Fibroblast of lung (primary cell): ENCODE data around the gene DLK2. TPM values are rescaled to one million over a fixed set of nuclear protein-coding genes. Genes with fewer than 3 reads are reported as not detected.
"Not testable (repeated sequence)": the region's sequence is repeated elsewhere in the genome, so short reads cannot be mapped to it uniquely, and the experiment has no call there.

Experiments used
- DNase-seq, 2 donors: peaks; one replicate each; pipeline versions ENCODE4 v3.0.0 to v3.0.0-alpha.2; 2010; ENCODE audit warnings: low read depth in 2 of 2
- H2AFZ ChIP-seq: 2 replicates; pipeline ENCODE4 v1.5.1; 2012; ENCODE audit warnings: low read length, control low read depth, inconsistent platforms
- H3K27ac ChIP-seq: 2 replicates; pipeline ENCODE4 v1.5.1; 2011; ENCODE audit warnings: low read length, control low read depth; ENCODE audit not compliant: insufficient read depth
- H3K27me3 ChIP-seq: 2 replicates; pipeline ENCODE4 v1.5.1; 2011; ENCODE audit warnings: mild to moderate bottlenecking, low read length; ENCODE audit not compliant: control insufficient read depth, insufficient read depth
- H3K36me3 ChIP-seq: 2 replicates; pipeline ENCODE4 v1.5.1; 2011; ENCODE audit warnings: low read length; ENCODE audit not compliant: control insufficient read depth, insufficient read depth
- H3K4me1 ChIP-seq: 2 replicates; pipeline ENCODE4 v1.5.1; 2011; ENCODE audit warnings: low read length; ENCODE audit not compliant: control insufficient read depth, insufficient read depth; ENCODE audit errors: extremely low read depth
- H3K4me2 ChIP-seq: 2 replicates; pipeline ENCODE4 v1.5.1; 2011; ENCODE audit warnings: low read length, control low read depth; ENCODE audit not compliant: insufficient read depth; ENCODE audit errors: extremely low read depth
- H3K4me3 ChIP-seq, 4 experiments: fragments of 200-600 bp in 1 of 4; sonication (generic) in 1 of 4; replicated peaks in 1 of 4; 2 replicates each; pipeline ENCODE4 v1.5.1; 2011 to 2016; ENCODE audit warnings: low read length in 4 of 4, low read depth in 3 of 4, mild to moderate bottlenecking in 3 of 4, control low read depth in 2 of 4, inconsistent platforms in 1 of 4, mixed read lengths in 1 of 4; ENCODE audit not compliant: insufficient read depth in 1 of 4; ENCODE audit errors: control extremely low read depth in 1 of 4
- H3K79me2 ChIP-seq: 2 replicates; pipeline ENCODE4 v1.5.1; 2012; ENCODE audit warnings: mild to moderate bottlenecking, low read length, inconsistent platforms; ENCODE audit not compliant: control insufficient read depth, insufficient read depth
- H3K9ac ChIP-seq: 2 replicates; pipeline ENCODE4 v1.5.1; 2011; ENCODE audit warnings: mild to moderate bottlenecking, low read length, control low read depth; ENCODE audit not compliant: insufficient read depth
- H3K9me3 ChIP-seq: 2 replicates; pipeline ENCODE4 v1.5.1; 2012; ENCODE audit warnings: low read depth, low read length; ENCODE audit not compliant: control insufficient read depth, insufficient read depth
- H4K20me1 ChIP-seq: 2 replicates; pipeline ENCODE4 v1.5.1; 2011; ENCODE audit warnings: low read length; ENCODE audit not compliant: control insufficient read depth, insufficient read depth; ENCODE audit errors: extremely low read depth
- EZH2 ChIP-seq: IDR thresholded peaks from 2 replicates; pipeline ENCODE4 v1.5.1; 2012; ENCODE audit warnings: low read length, control low read depth, mild to moderate bottlenecking; ENCODE audit errors: missing control alignments
- polyA plus RNA-seq, 2 donors: library from polyadenylated mRNA; depleted of rRNA in 1 of 2; stranded (reverse) in 1 of 2; unstranded in 1 of 2; fragments of >200 nt; gene quantifications; 2 replicates each; pipeline ENCODE4 v1.2.1, GENCODE V29; 2011 to 2012; ENCODE audit warnings: missing spikeins in 1 of 2
- total RNA-seq: library from RNA; depleted of rRNA; stranded (reverse); fragments of >200 nt; gene quantifications from 2 replicates; pipeline ENCODE4 v1.2.1, GENCODE V29; 2014
- TF ChIP-seq, protein P1 (sequence below), 2 donors: IDR thresholded peaks in 1 of 2; conservative IDR thresholded peaks in 1 of 2; 1 replicate in 1 of 2; 2 replicates in 1 of 2; pipeline ENCODE4 v1.5.1; 2011 to 2012; ENCODE audit warnings: low read length in 2 of 2, control low read depth in 1 of 2, inconsistent platforms in 1 of 2, low read depth in 1 of 2, mild to moderate bottlenecking in 1 of 2

The DLK2 gene
- total and polyA plus RNA-seq, 2 donors (not counting 1 experiment from before 2014, with no cell fraction given): 0.17 to 0.23 TPM

DNA sequence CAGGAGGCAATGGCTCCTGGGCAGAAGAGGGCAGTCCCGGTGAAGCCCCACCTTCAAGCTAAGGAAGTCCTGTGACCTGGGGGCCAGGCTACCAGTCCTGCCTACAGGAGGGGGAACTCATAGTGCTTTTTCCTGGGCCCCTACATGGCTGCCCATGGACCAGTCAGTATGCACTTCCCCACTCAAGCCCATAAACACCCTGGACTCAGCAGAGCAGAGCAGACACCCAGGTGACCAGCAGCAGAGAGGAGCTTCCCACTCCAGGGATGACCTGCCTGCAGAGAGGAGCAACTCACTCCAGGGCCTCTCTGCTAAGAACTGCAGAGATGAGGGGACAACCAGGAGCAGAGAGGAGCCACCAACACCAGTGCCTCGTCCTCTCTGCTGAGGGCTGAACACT lies 42.3 kb downstream of the DLK2 start:
- Histone ChIP-seq H3K27me3 (peaks cover 12% of the 10 kb centered on the region), H3K9ac (no peak overlapping the region), H3K9me3 (no peaks in the 10 kb centered on the region), H4K20me1 (no peaks in the 10 kb centered on the region), H3K4me2 (no peak overlapping the region), H3K4me1 (no peaks in the 10 kb centered on the region), H2AFZ (no peak overlapping the region), H3K27ac (no peak overlapping the region), H3K4me3 (no peak overlapping the region), H3K36me3 (no peaks in the 10 kb centered on the region), H3K79me2 (no peaks in the 10 kb centered on the region)
- TF ChIP-seq EZH2: no peak
- TF ChIP-seq, protein P1, sequence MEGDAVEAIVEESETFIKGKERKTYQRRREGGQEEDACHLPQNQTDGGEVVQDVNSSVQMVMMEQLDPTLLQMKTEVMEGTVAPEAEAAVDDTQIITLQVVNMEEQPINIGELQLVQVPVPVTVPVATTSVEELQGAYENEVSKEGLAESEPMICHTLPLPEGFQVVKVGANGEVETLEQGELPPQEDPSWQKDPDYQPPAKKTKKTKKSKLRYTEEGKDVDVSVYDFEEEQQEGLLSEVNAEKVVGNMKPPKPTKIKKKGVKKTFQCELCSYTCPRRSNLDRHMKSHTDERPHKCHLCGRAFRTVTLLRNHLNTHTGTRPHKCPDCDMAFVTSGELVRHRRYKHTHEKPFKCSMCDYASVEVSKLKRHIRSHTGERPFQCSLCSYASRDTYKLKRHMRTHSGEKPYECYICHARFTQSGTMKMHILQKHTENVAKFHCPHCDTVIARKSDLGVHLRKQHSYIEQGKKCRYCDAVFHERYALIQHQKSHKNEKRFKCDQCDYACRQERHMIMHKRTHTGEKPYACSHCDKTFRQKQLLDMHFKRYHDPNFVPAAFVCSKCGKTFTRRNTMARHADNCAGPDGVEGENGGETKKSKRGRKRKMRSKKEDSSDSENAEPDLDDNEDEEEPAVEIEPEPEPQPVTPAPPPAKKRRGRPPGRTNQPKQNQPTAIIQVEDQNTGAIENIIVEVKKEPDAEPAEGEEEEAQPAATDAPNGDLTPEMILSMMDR (conservative IDR thresholded peaks at IDR 0.05 in 1 of 2, IDR thresholded peaks at IDR 0.05 in 1 of 2; ENCODE audit: low read depth in 1 of 2, low read length in 2 of 2): no peak
- no peak for DNase-seq

DNA sequence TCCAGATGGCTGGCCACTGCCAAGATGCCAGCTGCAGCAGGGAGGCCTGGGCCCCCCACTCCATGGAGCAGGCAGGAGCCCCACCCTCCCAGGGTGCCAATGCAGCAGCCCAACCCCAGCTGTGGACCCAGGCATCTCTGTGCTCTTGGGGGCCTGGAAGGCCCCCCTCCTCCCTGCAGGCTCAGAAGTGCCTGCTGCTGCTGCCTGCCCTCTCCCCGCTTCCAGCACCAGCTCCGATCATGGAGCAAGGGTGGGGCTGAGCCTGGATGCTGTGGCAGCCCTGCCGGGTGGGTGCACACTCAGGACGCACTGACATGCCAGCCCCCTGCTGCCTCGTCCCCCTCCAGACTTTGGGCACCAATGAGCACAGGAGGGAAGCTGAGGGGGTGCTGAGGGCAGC lies 42.8 kb downstream of the DLK2 start:
- no peaks in the 10 kb centered on the region for H3K9me3 ChIP-seq
- no peak overlapping the region for H3K27ac ChIP-seq
- no peaks in the 10 kb centered on the region for H4K20me1 ChIP-seq
- DNase-seq: no peak
- peaks cover 12% of the 10 kb centered on the region for H3K27me3 ChIP-seq
- no peaks in the 10 kb centered on the region for H3K4me1 ChIP-seq
- H3K79me2 ChIP-seq: no peaks in the 10 kb centered on the region
- no peak overlapping the region for H3K9ac ChIP-seq
- H2AFZ ChIP-seq: no peak overlapping the region
- no peak overlapping the region for H3K4me2 ChIP-seq
- no peak for TF ChIP-seq EZH2
- TF ChIP-seq, protein P1 (conservative IDR thresholded peaks at IDR 0.05 in 1 of 2, IDR thresholded peaks at IDR 0.05 in 1 of 2; ENCODE audit: low read depth in 1 of 2, low read length in 2 of 2): no peak
- no peaks in the 10 kb centered on the region for H3K36me3 ChIP-seq
- no peak overlapping the region for H3K4me3 ChIP-seq

DNA sequence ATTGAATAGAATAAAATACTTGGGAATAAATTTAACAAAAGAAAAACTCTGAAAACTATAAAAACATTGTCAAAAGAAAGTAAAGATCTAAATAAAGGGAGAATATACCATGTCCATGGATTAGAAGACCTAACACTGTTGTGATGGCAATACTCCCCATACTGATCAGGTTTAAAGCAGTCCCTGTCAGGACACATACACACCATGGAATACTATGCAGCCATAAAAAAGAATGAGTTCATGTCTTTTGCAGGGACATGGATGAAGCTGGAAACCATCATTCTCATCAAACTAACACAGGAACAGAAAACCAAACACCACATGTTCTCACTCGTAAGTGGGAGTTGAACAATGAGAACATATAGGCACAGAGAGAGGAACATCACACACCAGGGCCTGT lies 44.6 kb downstream of the DLK2 start:
- not testable (repeated sequence) for H3K9me3 ChIP-seq, H3K27ac ChIP-seq, H3K9ac ChIP-seq, H4K20me1 ChIP-seq, DNase-seq, H2AFZ ChIP-seq, H3K36me3 ChIP-seq, H3K4me1 ChIP-seq, H3K27me3 ChIP-seq, H3K79me2 ChIP-seq, H3K4me3 ChIP-seq, H3K4me2 ChIP-seq
